Liver (tissue), 9 donors: ENCODE measurements around the gene CDC16. TPM values are rescaled to one million over a fixed set of nuclear protein-coding genes. Genes with fewer than 3 reads are reported as not detected.
A peak's percentile ranks its signal among the peaks of the same experiment; 100 is the strongest.

Experiments used
- DNase-seq: peaks from one replicate; pipeline ENCODE4 v3.0.0-alpha.2; 2017; ENCODE audit warnings: low spot score
- H3K27ac ChIP-seq, 2 donors: one replicate each; pipeline ENCODE4 v1.7.0; 2013; ENCODE audit warnings: inconsistent platforms in 2 of 2, low read length in 2 of 2, control low read depth in 1 of 2, low read depth in 1 of 2, mild to moderate bottlenecking in 1 of 2
- H3K27me3 ChIP-seq, 4 donors: one replicate each; pipeline versions ENCODE4 v1.6.1 to v1.7.0; 2013; ENCODE audit warnings: low read length in 3 of 4, inconsistent platforms in 1 of 4, mild to moderate bottlenecking in 1 of 4, moderate library complexity in 1 of 4; ENCODE audit not compliant: control insufficient read depth in 4 of 4, insufficient read depth in 4 of 4
- H3K36me3 ChIP-seq, 4 donors: one replicate each; pipeline versions ENCODE4 v1.6.1 to v1.7.0; 2013; ENCODE audit warnings: low read length in 3 of 4, mild to moderate bottlenecking in 3 of 4, low read depth in 1 of 4, moderate library complexity in 1 of 4; ENCODE audit not compliant: control insufficient read depth in 4 of 4, insufficient read depth in 3 of 4
- H3K4me1 ChIP-seq, 4 donors: one replicate each; pipeline versions ENCODE4 v1.6.1 to v1.7.0; 2013; ENCODE audit warnings: low read length in 3 of 4, mild to moderate bottlenecking in 3 of 4, moderate library complexity in 1 of 4; ENCODE audit not compliant: control insufficient read depth in 4 of 4, insufficient read depth in 4 of 4
- H3K4me3 ChIP-seq, 3 donors: one replicate each; pipeline versions ENCODE4 v1.6.1 to v1.7.0; 2013; ENCODE audit warnings: low read length in 3 of 3, control low read depth in 1 of 3, low read depth in 1 of 3, mild to moderate bottlenecking in 1 of 3
- H3K9ac ChIP-seq, 2 donors: one replicate each; pipeline ENCODE4 v1.7.0; 2013; ENCODE audit warnings: low read length in 2 of 2, mild to moderate bottlenecking in 2 of 2, moderate library complexity in 2 of 2, control low read depth in 1 of 2, low read depth in 1 of 2
- H3K9me3 ChIP-seq, 4 donors: one replicate each; pipeline versions ENCODE4 v1.6.1 to v1.7.0; 2013; ENCODE audit warnings: low read length in 3 of 4; ENCODE audit not compliant: control insufficient read depth in 4 of 4
- ATF3 ChIP-seq: IDR thresholded peaks from 2 replicates; pipeline ENCODE4 v1.6.1; 2016; ENCODE audit warnings: antibody characterized with exemption
- CTCF ChIP-seq: fragments of 150-350 bp; IDR thresholded peaks from 2 replicates; pipeline ENCODE4 v1.5.1; 2017; ENCODE audit warnings: improper control_type of control experiment, low read depth, low read length; ENCODE audit not compliant: missing input control
- EGR1 ChIP-seq, 2 donors: IDR thresholded peaks; 2 replicates each; pipeline ENCODE4 v1.6.1; 2016 to 2018; ENCODE audit warnings: antibody characterized with exemption in 2 of 2, low read depth in 2 of 2
- FOXA1 ChIP-seq: IDR thresholded peaks from 2 replicates; pipeline ENCODE4 v1.6.1; 2016; ENCODE audit warnings: antibody characterized with exemption
- FOXA2 ChIP-seq: IDR thresholded peaks from 2 replicates; pipeline ENCODE4 v1.6.1; 2016; ENCODE audit warnings: antibody characterized with exemption
- HNF4G ChIP-seq: IDR thresholded peaks from 2 replicates; pipeline ENCODE4 v1.6.1; 2016; ENCODE audit warnings: antibody characterized with exemption
- JUND ChIP-seq, 2 donors: IDR thresholded peaks; 2 replicates each; pipeline ENCODE4 v1.6.1; 2016; ENCODE audit warnings: antibody characterized with exemption in 2 of 2
- NR2F2 ChIP-seq: IDR thresholded peaks from 2 replicates; pipeline ENCODE4 v1.6.1; 2016; ENCODE audit warnings: antibody characterized with exemption
- REST ChIP-seq: IDR thresholded peaks from 2 replicates; pipeline ENCODE4 v1.6.1; 2016; ENCODE audit warnings: antibody characterized with exemption, mild to moderate bottlenecking
- RXRA ChIP-seq, 2 donors: IDR thresholded peaks; 2 replicates each; pipeline ENCODE4 v1.6.1; 2017 to 2018; ENCODE audit warnings: antibody characterized with exemption in 2 of 2, mild to moderate bottlenecking in 1 of 2
- SP1 ChIP-seq: IDR thresholded peaks from 2 replicates; pipeline ENCODE4 v1.6.1; 2018; ENCODE audit warnings: antibody characterized with exemption, mild to moderate bottlenecking
- TAF1 ChIP-seq: conservative IDR thresholded peaks from 2 replicates; pipeline ENCODE4 v1.6.1; 2016; ENCODE audit warnings: antibody characterized with exemption, mild to moderate bottlenecking
- YY1 ChIP-seq: IDR thresholded peaks from 2 replicates; pipeline ENCODE4 v1.6.1; 2016; ENCODE audit warnings: antibody characterized with exemption, mild to moderate bottlenecking
- ZBTB33 ChIP-seq: IDR thresholded peaks from 2 replicates; pipeline ENCODE4 v1.6.1; 2016; ENCODE audit warnings: antibody characterized with exemption
- WGBS: extraction: QIAGEN DNeasy Blood & Tissue Kit; methylation state at CpG from one replicate; pipeline ENCODE4 v1.1.7; 2013; 5-methylcytosine and 5-hydroxymethylcytosine counted together
- polyA plus RNA-seq, 2 donors: library from polyadenylated mRNA; stranded (reverse) in 1 of 2; unstranded in 1 of 2; fragments of 200-250 nt in 1 of 2; fragments of >200 nt in 1 of 2; fragmentation: Nextera tagmentation in 1 of 2; extraction: Ambion mirVana in 1 of 2; gene quantifications; one replicate each; pipeline versions ENCODE4 v1.2.1 to v1.2.3, GENCODE V29; 2013 to 2015
- total RNA-seq, 2 donors: library from RNA; depleted of rRNA; stranded (reverse); fragments of >200 nt; gene quantifications; one replicate each; pipeline ENCODE4 v1.2.3, GENCODE V29; 2014
- donor health status: healthy.
- donor health status: healthy.
- donor health status: healthy.
- donor health status: healthy.
- donor health status: healthy.

Gene CDC16
- total and polyA plus RNA-seq, 4 donors: 23.0 to 38.7 (median 30.8) TPM

- no peaks in the 10 kb centered on the region for H3K4me1 ChIP-seq
- peak; percentile 3 for DNase-seq
- H3K9me3 ChIP-seq: peaks cover 0 to 6% (median 2%) of the 10 kb centered on the region in 4 donors
- no peak for TF ChIP-seq YY1
- no peak overlapping the region for H3K27ac ChIP-seq
- WGBS: 72% methylated on average over 4 of the region's 4 CpGs
- peaks cover 0 to 3% (median 0%) of the 10 kb centered on the region in 4 donors for H3K27me3 ChIP-seq
- H3K9ac ChIP-seq: no peak overlapping the region
- H3K36me3 ChIP-seq: no peaks in the 10 kb centered on the region
- no peak overlapping the region for H3K4me3 ChIP-seq
Measured at GRCh38 chr13:114204894-114205293, 29.8 kb upstream of the CDC16 start.

- no peak overlapping the region for H3K4me3 ChIP-seq
- DNase-seq: no peak
- no peak for TF ChIP-seq TAF1
- no peak for TF ChIP-seq SP1
- no peak for TF ChIP-seq RXRA (IDR thresholded peaks at IDR 0.05)
- no peak for TF ChIP-seq NR2F2
- no peak for TF ChIP-seq ZBTB33
- TF ChIP-seq HNF4G: no peak
- H3K4me1 ChIP-seq: no peaks in the 10 kb centered on the region
- H3K9me3 ChIP-seq: peaks cover 0 to 6% (median 2%) of the 10 kb centered on the region in 4 donors
- no peak overlapping the region for H3K9ac ChIP-seq
- no peak overlapping the region for H3K27ac ChIP-seq
- 78% methylated on average over 6 of the region's 6 CpGs for WGBS
- no peaks in the 10 kb centered on the region for H3K36me3 ChIP-seq
- H3K27me3 ChIP-seq: peaks cover 0 to 6% (median 0%) of the 10 kb centered on the region in 4 donors
Measured at GRCh38 chr13:114208134-114208533, 26.6 kb upstream of the CDC16 start.

GRCh38 chr13:114211446-114212157 lies 23.1 kb upstream of the CDC16 start:
- H3K27me3 ChIP-seq: peaks cover 0 to 6% (median 0%) of the 10 kb centered on the region in 4 donors
- WGBS: 68% methylated on average over 26 of the region's 26 CpGs
- no peaks in the 10 kb centered on the region for H3K4me1 ChIP-seq
- H3K9me3 ChIP-seq: peaks cover 0 to 6% (median 2%) of the 10 kb centered on the region in 4 donors
- H3K36me3 ChIP-seq: no peaks in the 10 kb centered on the region
- peak; percentile 25 for DNase-seq
- TF ChIP-seq EGR1 (IDR thresholded peaks at IDR 0.05; ENCODE audit: low read depth in 2 of 2): no peak
- TF ChIP-seq FOXA2: no peak
- no peak for TF ChIP-seq JUND (IDR thresholded peaks at IDR 0.05)
- no peak for TF ChIP-seq CTCF
- no peak for TF ChIP-seq FOXA1
- TF ChIP-seq REST: no peak
- TF ChIP-seq RXRA (IDR thresholded peaks at IDR 0.05): no peak
- no peak for TF ChIP-seq TAF1
- no peak for TF ChIP-seq ZBTB33
- no peak for TF ChIP-seq HNF4G
- TF ChIP-seq SP1: no peak
- TF ChIP-seq NR2F2: no peak
- no peak for TF ChIP-seq YY1
- TF ChIP-seq ATF3: no peak
- no peak overlapping the region for H3K27ac ChIP-seq
- H3K9ac ChIP-seq: no peak overlapping the region
- H3K4me3 ChIP-seq: no peak overlapping the region
